NCI-H524 (cell line): ENCODE measurements around the gene OR5H6.
A peak's percentile ranks its signal among the peaks of the same experiment; 100 is the strongest.
"Not testable (repeated sequence)": the region's sequence is repeated elsewhere in the genome, so short reads cannot be mapped to it uniquely, and the experiment has no call there.

Experiments used
- DNase-seq, 2 experiments: peaks; one replicate each; lab custom pipeline; 2025; lab: John Stamatoyannopoulos, UW

OR5H6 gene

DNA sequence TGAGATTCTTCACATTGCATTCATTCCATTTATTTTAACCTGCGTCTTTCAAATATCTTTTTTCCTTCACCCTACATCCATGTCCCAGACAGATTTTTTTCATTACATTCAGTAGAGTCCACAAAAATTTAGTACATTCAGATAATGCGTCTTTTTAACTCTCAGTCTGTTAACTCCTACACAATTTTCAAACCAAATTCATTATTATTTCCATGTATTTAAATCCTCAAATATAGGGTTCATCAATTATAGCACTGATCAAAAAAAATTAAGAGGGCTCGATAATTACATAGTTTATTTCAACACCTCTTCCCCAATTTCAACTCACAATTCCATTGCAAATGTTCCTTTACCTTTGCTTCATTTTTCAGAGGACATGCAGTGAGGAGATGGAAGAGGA lies at the start of gene OR5H6:
Gene OR5H6 (plus strand): TSS at position 301 of the 400 bp plus-strand sequence. CDS start 89 bp downstream, at position 390.
- DNase-seq, result no peak

DNA sequence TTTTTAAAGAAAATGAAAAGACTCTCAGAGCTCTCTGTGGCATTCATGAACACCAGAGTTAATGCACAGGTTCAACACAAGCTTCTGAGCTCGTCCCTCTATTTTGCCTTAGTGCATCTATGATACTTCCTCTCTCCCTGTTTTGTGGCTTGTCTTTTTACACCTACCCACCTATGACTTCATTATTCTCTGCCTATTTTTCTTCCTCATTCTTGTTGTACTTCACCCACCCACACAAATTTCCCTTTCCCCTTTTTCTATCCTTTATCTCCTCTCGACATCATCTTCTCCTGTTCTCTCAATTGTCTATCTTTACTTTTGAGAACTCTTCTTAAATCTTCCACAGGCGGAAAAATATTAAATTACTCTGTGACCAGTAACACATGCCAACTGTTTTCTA lies 49.0 kb upstream of the OR5H6 start:
- DNase-seq, result no peak

DNA sequence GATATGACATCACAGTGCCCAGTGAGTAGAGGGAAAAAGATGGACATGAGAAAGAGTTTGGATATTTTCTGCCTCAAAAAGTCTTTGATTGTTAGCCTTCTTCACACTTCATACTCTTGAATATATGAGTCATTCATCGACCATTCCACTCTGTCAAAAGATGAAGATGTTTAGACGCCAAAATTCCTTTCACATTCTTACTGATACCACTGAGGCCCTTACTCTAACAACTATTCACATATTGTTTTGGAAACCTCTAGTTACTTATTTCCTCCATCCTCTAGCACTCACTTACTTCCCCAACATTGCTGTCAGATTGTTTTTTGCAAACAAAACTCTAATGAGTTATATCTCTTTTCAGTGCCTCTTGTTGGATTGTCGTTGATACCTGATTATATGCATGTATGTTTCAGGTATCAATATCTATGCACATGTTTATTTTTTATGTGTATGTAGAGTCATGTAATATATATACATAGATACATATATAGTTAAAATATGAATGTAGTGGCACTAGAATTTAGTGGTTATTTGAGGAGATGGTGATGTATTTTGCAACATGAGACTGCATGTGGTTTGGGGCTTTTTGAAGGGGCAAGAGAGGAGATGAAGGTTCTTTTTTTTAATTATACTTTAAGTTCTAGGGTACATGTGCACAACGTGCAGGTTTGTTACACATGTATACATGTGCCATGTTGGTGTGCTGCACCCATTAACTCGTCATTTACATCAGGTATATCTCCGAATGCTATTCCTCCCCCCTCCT lies 40.0 kb upstream of the OR5H6 start:
- no peak for DNase-seq

DNA sequence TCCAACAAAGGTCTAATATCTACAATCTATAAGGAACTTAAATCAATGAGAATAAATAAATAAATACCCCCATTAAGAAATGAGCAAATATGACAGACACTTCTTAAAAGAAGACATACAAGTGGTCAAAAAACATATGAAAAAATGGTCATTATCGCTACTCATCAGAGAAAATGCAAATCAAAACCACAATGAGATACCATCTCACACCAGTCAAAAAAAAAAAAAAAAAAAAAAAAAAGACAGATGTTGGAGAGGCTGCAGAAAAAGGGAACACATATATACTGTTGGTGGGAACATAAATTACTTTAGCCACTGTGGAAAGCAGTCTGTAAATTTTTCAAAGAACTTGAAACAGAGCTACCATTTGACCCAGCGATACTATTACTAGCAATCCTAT lies 31.6 kb upstream of the OR5H6 start:
- no peak for DNase-seq

DNA sequence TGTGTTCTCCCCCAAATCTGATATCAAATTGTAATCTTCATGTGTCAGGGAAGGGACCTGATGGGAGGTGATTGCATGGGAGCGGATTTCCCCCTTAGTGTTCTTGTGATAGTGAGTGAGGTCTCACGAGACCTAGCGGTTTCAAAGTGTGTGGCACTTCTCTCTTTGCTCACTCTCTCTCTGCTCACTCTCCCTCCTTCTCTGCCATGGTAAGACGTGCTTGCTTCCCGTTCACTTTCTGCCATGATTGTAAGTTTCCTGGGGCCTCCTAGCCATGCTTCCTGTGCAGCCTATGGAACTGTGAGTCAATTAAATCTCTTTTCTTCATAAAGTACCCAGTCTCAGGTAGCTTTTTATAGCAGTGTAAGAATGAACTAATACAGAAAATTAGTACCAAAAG lies 30.6 kb upstream of the OR5H6 start:
- no peak for DNase-seq

DNA sequence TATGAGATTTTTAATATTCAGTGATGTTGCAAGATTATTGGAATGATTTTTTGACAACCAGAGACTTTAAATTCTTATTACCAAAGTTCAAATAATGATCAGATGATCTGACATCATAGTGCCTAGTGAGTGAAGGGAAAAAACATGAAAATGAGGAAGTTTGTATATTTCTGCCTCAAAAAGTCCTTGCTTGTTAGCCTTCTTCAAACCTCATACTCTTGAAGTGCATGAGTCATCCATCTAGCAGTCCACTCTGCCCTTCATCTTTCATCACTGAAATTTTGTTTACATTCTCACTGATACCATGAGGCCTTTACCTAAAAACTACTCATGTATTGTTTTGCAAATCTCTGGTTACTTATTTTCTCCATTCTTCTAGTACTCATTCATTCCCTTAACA lies 23.9 kb upstream of the OR5H6 start:
- no peak for DNase-seq

DNA sequence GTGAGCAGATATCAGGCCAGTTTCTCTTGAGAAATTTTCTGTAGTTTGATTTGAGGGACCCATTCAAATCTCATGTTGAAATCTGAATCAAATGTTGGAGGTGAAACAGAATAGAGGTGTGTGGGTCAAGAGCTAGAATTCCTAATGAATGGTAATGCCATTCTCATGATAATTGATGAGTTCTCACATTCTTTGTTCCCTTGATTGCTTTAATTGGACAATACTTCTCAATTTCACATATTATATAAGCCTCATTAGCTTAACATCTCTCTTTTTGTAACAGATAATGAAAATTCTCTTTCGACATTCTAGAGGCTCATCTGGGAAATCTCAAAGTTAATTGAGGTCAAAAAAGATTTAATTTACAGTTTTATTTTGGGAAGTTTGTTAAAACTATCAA lies 21.9 kb upstream of the OR5H6 start:
- no peak for DNase-seq

DNA sequence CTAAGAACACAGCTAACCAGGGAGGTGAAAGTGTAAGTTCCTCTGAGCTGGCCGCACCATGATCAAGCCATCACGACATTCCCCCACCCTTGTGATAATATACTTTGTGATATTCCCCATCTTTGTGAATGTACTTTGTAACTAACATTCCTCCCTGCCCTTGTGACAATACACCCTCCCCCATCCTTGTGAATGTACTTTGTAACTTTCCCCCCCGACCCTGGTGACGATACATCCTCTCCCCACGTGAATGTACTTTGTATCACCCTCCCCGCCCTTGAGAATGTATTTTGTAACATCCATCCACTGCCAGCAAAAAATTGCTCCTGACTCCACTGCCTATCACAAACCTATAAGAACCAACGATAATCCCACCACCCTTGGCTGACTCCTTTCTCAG lies 20.2 kb upstream of the OR5H6 start:
- no peak for DNase-seq

DNA sequence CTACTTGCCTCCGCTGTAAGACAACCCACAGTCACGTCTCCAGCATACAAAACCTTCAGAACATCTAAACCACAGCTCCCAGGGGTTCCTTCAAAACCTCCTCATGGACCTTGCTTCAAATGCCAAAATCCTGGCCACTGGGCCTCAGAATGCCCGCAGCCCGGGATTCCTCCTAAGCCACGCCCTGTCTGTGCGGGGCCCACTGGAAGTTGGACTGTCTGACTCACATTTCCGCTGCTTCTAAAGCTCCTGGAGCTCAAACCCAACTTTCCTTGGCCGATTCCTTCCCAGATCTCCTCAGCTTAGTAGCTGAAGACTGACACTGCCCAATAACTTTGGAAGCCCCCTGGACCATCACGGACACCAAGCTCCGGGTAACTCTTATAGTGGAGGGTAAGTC lies 17.9 kb upstream of the OR5H6 start:
- no peak for DNase-seq

DNA sequence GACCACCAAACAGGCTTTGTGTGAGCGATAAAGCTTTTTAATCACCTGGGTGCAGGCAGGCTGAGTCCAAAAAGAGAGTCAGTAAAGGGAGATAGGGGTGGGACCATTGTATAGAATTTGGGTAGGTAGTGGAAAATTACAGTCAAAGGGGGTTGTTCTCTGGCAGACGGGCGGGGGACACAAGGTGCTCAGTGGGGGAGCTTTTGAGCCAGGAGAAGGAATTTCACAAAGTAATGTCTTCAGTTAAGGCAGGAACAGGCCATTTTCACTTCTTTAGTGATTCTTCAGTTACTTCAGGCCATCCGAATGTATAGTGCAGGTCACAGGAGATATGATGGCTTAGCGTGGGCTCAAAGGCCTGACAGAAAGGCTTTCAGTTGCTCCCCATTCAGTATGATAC lies 8.0 kb upstream of the OR5H6 start:
- not testable (repeated sequence) for DNase-seq

DNA sequence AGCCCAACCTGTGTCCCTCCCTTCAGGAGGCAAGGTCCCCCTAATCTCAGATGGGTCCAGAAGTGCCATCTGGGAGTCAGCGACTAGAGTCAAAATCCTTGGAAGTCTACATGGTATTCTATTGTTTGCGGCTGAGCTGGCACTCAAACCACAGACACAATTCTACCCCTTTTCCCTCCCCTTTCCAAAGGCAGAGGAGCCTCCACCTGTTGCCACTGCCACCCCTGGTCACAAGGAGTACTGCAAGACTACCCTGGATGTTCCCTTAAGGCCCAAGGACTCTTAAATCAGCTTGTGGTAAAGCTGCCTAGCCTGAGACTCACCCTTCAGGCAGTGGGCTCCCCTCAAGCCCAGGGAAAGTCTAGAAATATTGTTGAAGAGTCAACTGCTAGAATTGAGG lies 4.3 kb upstream of the OR5H6 start:
- DNase-seq, result peak in 1 of 2 experiments; percentile 27

DNA sequence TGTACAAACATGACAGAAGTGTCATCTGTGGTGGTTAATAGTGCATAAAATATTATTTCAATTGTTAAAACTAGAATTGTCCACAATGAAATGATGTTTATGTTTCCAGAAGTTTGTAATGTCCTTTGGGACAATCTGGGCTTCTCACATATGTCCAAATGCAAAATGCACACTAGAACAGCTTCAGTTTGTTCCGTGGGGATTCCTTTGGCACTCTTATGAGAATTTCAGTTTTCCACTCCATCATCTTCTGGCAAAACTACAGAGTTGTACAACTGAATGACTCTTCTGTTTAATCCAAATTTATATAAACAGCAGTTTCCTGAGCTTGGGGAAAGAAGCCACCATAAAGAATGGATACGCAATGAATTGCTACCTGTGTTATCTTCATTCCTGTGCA lies 2.0 kb upstream of the OR5H6 start:
- no peak for DNase-seq

DNA sequence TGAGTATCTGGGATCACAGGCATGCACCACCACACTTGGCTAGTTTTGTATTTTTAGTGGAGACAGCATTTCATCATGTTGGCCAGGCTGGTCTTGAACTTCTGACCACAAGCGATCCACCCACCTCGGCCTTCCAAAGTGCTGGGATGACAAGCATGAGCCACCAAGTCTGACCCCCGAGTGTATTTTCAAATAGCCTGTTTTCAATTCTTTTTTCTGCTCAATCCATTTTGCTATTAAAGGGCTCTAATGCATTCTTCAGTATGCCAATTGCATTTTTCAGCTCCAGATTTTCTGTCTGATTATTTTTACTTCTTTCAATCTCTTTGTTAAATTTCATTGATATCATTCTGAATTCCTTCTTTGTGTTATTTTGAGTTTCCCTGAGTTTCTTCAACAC lies 5.8 kb downstream of the OR5H6 start:
- no peak for DNase-seq

DNA sequence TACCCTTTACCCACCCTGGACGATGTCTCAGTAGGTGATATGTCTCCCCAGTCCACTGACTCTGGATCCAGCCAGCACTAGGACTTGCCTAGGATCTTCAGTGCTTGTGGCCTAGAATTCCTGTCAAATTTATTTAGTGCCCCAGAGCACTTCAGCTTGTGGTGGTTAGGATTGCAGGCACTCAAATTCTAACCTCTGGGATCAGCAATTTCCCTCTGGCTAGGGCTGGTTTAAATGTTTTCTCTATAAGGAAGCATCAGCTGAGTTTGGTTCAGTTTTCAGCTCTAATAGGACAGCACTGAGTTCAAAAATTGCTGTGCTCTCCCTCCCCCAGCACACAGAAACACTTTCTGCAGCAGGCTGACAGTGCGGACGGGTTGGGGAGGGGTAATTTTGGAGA lies 8.1 kb downstream of the OR5H6 start:
- no peak for DNase-seq

DNA sequence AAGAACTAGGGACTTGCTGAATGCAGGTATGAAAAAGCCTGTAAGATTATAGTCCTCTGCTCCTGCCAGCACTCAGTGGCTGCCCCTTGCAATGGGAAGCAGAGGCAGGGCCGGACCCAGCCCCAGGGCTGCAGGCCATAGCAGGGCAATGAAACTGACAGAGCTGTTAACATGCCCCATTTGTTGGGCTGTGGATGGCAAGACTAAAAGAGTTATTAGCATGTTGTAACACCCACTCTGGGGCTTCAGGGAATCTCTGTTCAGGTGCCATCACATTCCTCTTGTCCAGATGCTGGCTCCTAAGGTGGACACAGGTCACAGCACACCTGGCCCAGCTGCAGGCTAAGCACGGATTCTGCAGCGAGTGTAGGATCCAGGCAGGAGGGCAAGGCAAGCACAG lies 10.9 kb downstream of the OR5H6 start:
- DNase-seq, result no peak

DNA sequence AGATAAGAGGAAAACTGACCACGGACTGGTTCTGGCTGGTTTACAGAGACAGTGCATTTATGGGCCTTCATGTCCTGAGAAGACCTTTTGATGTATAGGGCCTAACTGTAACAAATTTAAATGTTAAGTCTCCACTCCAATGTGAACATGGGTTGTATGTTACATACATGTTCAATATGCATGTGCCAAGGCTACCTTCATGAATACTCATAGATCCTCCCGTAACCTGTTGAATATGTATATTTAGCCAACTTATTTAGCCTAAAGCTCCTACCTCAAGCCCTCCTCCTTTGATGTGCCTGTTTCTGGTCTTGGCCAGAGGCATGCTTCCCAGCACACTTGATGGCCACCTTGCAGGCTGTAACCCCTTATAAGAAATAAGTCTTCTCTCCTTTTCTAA lies 18.2 kb downstream of the OR5H6 start, which contains the start of gene OR5H2:
Gene OR5H2 (plus strand): TSS at position 301 of the 400 bp plus-strand sequence. CDS start 398 bp downstream, outside the sequence.
- peak in 1 of 2 experiments; percentile 8 for DNase-seq

DNA sequence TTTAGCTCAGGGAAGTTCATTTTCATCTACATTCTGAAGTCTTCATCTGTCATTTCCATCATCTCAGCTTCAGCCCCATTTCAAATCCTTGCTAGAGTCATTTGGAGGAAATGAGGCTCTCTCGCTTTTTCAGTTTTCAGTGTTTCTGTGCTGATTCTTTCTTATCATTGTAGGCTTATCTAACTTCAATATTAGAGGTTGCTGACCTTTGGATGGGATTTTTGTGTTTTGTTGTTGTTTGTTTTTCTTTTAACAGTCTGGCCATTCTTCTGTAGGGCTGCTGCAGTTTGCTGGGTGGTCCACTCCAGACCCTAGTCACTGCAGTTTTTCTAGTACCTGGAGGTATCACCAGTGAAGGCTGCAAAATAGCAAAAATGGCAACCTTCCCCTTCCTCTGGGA lies 26.9 kb downstream of the OR5H6 start:
- no peak for DNase-seq

DNA sequence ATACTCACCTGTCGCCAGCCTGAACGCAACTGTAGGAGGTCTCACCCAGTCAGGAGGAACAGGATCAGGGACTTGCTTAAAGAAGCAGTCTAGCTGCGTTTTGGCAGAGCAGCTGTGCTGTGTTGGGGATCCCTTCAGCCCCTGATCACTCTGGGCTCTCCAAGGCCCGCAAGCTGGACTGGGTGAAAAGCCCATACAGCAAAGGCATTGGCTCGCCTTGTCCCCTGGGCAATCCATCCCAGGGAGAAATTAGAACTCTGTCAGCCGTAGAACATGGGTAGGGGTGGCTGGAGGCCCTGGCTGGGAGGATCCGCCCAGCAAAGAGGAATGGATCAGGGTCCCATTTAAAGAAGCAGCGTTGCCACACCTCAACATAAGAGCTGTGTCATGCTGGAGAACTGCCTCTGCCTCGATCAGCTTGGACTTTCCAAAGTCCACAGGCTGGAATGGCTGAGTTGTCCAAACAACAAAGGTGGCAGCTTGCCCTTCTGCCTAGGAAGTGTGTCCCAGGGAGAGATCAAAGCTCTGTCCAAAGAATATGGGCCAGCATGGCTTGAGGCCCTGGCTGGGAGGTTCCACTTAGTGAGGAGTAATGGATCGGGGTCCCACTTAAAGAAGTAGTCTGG lies 27.4 kb downstream of the OR5H6 start:
- DNase-seq, result no peak
